ENCODE results near the gene PARP6. TPM values are rescaled to one million over a fixed set of nuclear protein-coding genes. Genes with fewer than 3 reads are reported as not detected.

PARP6 gene
- polyA plus RNA-seq, 1 donor from 2014 or later, result 218 TPM

DNA sequence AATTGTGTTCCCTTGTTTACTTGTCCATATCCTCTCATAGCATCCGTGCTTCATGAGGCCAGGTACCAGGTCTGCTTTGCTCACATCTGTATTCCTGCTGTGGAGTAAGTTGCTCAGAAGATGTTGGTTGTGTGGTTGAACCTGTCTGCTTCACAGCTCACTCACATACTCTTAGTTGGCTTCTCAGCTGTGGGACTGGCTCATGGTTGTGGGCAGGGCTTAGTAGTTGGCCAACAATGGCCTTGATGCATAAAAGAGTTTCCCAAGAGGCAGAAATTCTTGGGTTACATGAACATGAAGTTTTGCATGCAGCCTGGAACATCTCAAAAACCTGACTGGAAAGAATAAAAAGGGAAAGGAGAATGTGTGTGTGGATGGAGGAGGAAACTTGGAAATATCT is 30.6 kb upstream of the PARP6 start:
- TF ChIP-seq POLR2AphosphoS5 (IDR thresholded peaks at IDR 0.05) (no peak), TAF1 (IDR thresholded peaks at IDR 0.05; ENCODE audit: low read depth) (no peak), SMC3 (conservative IDR thresholded peaks at IDR 0.05; ENCODE audit: poor library complexity) (no peak), EP300 (conservative IDR thresholded peaks at IDR 0.05; ENCODE audit: poor library complexity, severe bottlenecking) (no peak)
- TF ChIP-seq, protein P1, sequence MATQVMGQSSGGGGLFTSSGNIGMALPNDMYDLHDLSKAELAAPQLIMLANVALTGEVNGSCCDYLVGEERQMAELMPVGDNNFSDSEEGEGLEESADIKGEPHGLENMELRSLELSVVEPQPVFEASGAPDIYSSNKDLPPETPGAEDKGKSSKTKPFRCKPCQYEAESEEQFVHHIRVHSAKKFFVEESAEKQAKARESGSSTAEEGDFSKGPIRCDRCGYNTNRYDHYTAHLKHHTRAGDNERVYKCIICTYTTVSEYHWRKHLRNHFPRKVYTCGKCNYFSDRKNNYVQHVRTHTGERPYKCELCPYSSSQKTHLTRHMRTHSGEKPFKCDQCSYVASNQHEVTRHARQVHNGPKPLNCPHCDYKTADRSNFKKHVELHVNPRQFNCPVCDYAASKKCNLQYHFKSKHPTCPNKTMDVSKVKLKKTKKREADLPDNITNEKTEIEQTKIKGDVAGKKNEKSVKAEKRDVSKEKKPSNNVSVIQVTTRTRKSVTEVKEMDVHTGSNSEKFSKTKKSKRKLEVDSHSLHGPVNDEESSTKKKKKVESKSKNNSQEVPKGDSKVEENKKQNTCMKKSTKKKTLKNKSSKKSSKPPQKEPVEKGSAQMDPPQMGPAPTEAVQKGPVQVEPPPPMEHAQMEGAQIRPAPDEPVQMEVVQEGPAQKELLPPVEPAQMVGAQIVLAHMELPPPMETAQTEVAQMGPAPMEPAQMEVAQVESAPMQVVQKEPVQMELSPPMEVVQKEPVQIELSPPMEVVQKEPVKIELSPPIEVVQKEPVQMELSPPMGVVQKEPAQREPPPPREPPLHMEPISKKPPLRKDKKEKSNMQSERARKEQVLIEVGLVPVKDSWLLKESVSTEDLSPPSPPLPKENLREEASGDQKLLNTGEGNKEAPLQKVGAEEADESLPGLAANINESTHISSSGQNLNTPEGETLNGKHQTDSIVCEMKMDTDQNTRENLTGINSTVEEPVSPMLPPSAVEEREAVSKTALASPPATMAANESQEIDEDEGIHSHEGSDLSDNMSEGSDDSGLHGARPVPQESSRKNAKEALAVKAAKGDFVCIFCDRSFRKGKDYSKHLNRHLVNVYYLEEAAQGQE (IDR thresholded peaks at IDR 0.05; ENCODE audit: borderline replicate concordance), result no peak
- H4K20me1 ChIP-seq (ENCODE audit: insufficient read depth), result no peaks in the 10 kb centered on the region
- no peak overlapping the region for H2AFZ ChIP-seq (ENCODE audit: low read depth, low read length)
- no peak overlapping the region for H3K4me2 ChIP-seq (ENCODE audit: low read length)
- H3K4me3 ChIP-seq (ENCODE audit: low read length), result no peak overlapping the region
- no peak overlapping the region for H3K27ac ChIP-seq (ENCODE audit: low read length)
- no peaks in the 10 kb centered on the region for H3K9me2 ChIP-seq (ENCODE audit: insufficient read depth, low read length)
- no peaks in the 10 kb centered on the region for H3K27me3 ChIP-seq (ENCODE audit: insufficient read depth, low read depth, low read length)
- peaks cover 4% of the 10 kb centered on the region for H3F3A ChIP-seq (ENCODE audit: insufficient read depth, low read length, poor library complexity, severe bottlenecking)
- H3K79me2 ChIP-seq (replicated peaks; ENCODE audit: insufficient read depth, low read length), result peaks cover 21% of the 10 kb centered on the region
- H3K9me3 ChIP-seq (ENCODE audit: low read length), result no peaks in the 10 kb centered on the region
- no peak overlapping the region for H3K9ac ChIP-seq (ENCODE audit: low read length)
- peaks cover 6% of the 10 kb centered on the region for H3K36me3 ChIP-seq (ENCODE audit: insufficient read depth, low read length)

DNA sequence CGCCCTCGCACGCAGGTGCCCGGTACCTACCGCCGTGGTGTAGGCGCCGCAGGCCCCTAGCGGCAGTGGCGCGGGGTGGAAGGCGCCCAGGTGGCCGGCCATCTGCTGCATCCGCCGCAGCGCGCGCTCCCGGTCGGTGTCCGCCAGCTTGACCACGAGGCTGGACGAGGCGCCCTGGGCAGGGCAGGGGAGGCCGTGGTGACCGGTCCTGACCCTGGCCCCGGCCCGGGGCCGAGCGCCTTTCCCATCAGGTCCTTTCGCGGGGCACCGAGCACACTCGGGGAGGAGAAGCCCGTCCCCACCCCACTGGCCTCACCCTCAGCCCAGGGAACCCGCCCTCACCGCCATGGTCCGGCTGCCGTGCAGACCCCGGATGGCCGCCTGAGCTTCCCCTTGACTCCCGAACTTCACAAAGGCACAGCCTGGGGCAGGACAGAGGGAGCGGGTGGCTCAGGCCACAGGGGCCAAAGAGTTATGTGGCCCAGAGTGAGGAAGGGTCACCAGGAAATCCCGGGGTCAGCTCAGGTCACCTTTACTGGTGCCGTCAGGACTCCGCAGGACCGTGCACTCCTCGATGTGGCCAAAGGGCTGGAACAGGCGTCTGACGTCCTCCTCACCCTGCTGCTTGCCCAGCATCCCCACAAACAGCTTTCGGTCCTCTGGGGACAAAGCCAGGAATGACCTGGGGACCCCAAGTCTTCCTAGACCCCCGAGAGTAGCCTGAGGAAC is 17.4 kb upstream of the PARP6 start:
- H3K9ac ChIP-seq (ENCODE audit: low read length), result no peak overlapping the region

More for the DNA sequence above, 17.4 kb upstream of the PARP6 start:
- Histone ChIP-seq H3F3A (ENCODE audit: insufficient read depth, low read length, poor library complexity, severe bottlenecking) (no peaks in the 10 kb centered on the region), H4K20me1 (ENCODE audit: insufficient read depth) (no peaks in the 10 kb centered on the region), H3K36me3 (ENCODE audit: insufficient read depth, low read length) (no peaks in the 10 kb centered on the region), H3K79me2 (replicated peaks; ENCODE audit: insufficient read depth, low read length) (no peaks in the 10 kb centered on the region), H3K27me3 (ENCODE audit: insufficient read depth, low read depth, low read length) (no peaks in the 10 kb centered on the region), H3K27ac (ENCODE audit: low read length) (no peak overlapping the region), H3K9me2 (ENCODE audit: insufficient read depth, low read length) (no peaks in the 10 kb centered on the region), H3K4me3 (ENCODE audit: low read length) (no peak overlapping the region), H3K9me3 (ENCODE audit: low read length) (no peaks in the 10 kb centered on the region), H3K4me2 (ENCODE audit: low read length) (no peak overlapping the region), H2AFZ (ENCODE audit: low read depth, low read length) (no peak overlapping the region)
- TF ChIP-seq, protein P1 (IDR thresholded peaks at IDR 0.05; ENCODE audit: borderline replicate concordance), result no peak
- no peak for TF ChIP-seq POLR2AphosphoS5 (IDR thresholded peaks at IDR 0.05)
- no peak for TF ChIP-seq SMC3 (conservative IDR thresholded peaks at IDR 0.05; ENCODE audit: poor library complexity)
- TF ChIP-seq TAF1 (IDR thresholded peaks at IDR 0.05; ENCODE audit: low read depth), result no peak
- TF ChIP-seq EZH2 (IDR thresholded peaks at IDR 0.05; ENCODE audit: borderline replicate concordance, insufficient read depth, low read length, poor library complexity, severe bottlenecking), result no peak
- TF ChIP-seq, protein P2, sequence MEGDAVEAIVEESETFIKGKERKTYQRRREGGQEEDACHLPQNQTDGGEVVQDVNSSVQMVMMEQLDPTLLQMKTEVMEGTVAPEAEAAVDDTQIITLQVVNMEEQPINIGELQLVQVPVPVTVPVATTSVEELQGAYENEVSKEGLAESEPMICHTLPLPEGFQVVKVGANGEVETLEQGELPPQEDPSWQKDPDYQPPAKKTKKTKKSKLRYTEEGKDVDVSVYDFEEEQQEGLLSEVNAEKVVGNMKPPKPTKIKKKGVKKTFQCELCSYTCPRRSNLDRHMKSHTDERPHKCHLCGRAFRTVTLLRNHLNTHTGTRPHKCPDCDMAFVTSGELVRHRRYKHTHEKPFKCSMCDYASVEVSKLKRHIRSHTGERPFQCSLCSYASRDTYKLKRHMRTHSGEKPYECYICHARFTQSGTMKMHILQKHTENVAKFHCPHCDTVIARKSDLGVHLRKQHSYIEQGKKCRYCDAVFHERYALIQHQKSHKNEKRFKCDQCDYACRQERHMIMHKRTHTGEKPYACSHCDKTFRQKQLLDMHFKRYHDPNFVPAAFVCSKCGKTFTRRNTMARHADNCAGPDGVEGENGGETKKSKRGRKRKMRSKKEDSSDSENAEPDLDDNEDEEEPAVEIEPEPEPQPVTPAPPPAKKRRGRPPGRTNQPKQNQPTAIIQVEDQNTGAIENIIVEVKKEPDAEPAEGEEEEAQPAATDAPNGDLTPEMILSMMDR (IDR thresholded peaks at IDR 0.05; ENCODE audit: poor library complexity, severe bottlenecking), result no peak
- no peak for TF ChIP-seq RAD21 (conservative IDR thresholded peaks at IDR 0.05)
- TF ChIP-seq EP300 (conservative IDR thresholded peaks at IDR 0.05; ENCODE audit: poor library complexity, severe bottlenecking), result no peak
- no peak for TF ChIP-seq MXI1 (conservative IDR thresholded peaks at IDR 0.05; ENCODE audit: poor library complexity, severe bottlenecking)

Measured in neural cell (in vitro differentiated cells).